Breast epithelium (tissue), 3 donors: Measurements from ENCODE around the gene ZNF319.

Experiments used
- POLR2AphosphoS5 ChIP-seq, 3 donors: sonication (generic); formaldehyde crosslinking; IDR thresholded peaks; one replicate each; pipeline ENCODE4 v1.6.1; 2017; ENCODE audit warnings: antibody characterized with exemption in 3 of 3
- TF ChIP-seq, protein P1 (sequence below), 3 donors: fragments of 450-650 bp; IDR thresholded peaks; one replicate each; pipeline ENCODE4 v1.5.1; 2016 to 2017; ENCODE audit warnings: antibody characterized with exemption in 3 of 3, mild to moderate bottlenecking in 3 of 3, moderate library complexity in 3 of 3

- TF ChIP-seq, protein P1, sequence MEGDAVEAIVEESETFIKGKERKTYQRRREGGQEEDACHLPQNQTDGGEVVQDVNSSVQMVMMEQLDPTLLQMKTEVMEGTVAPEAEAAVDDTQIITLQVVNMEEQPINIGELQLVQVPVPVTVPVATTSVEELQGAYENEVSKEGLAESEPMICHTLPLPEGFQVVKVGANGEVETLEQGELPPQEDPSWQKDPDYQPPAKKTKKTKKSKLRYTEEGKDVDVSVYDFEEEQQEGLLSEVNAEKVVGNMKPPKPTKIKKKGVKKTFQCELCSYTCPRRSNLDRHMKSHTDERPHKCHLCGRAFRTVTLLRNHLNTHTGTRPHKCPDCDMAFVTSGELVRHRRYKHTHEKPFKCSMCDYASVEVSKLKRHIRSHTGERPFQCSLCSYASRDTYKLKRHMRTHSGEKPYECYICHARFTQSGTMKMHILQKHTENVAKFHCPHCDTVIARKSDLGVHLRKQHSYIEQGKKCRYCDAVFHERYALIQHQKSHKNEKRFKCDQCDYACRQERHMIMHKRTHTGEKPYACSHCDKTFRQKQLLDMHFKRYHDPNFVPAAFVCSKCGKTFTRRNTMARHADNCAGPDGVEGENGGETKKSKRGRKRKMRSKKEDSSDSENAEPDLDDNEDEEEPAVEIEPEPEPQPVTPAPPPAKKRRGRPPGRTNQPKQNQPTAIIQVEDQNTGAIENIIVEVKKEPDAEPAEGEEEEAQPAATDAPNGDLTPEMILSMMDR (IDR thresholded peaks at IDR 0.05), result no peak
- TF ChIP-seq POLR2AphosphoS5 (IDR thresholded peaks at IDR 0.05), result no peak
These were observed 50.8 kb downstream of the ZNF319 start for GRCh38 chr16:57949595-57950238.
